Pancreas (tissue), 10 donors: ENCODE results near the gene CALR3. TPM values are rescaled to one million over a fixed set of nuclear protein-coding genes. Genes with fewer than 3 reads are reported as not detected.
"Not testable (repeated sequence)": the region's sequence is repeated elsewhere in the genome, so short reads cannot be mapped to it uniquely, and the experiment has no call there.

Source experiments
- ATAC-seq, 4 donors: fragments of 200-7000 bp; cut with Tn5 transposase; one replicate each; pipeline versions ENCODE4 v1.8.0 to v1.9.1; 2020; ENCODE audit warnings: mild to moderate bottlenecking in 4 of 4, moderate library complexity in 4 of 4
- DNase-seq, 6 donors: peaks; one replicate each; pipeline ENCODE4 v3.0.0-alpha.2; 2020
- FAIRE-seq: peaks from 2 replicates; lab custom pipeline; 2012; peaks lifted over from hg19 to GRCh38; lab: Jason Lieb, UNC
- H3K27ac ChIP-seq, 4 donors: fragments of 200-600 bp; sonication (generic); 1 replicate in 3 of 4; 2 replicates in 1 of 4; pipeline versions ENCODE4 v1.5.0 to v1.8.0; 2020
- H3K27me3 ChIP-seq, 4 donors: fragments of 200-600 bp; one replicate each; pipeline ENCODE4 v1.8.0; 2021
- H3K36me3 ChIP-seq, 3 donors: fragments of 200-600 bp; sonication (generic) in 1 of 3; one replicate each; pipeline versions ENCODE4 v1.5.0 to v1.8.0; 2020 to 2021
- H3K4me1 ChIP-seq, 3 donors: fragments of 200-600 bp; one replicate each; pipeline ENCODE4 v1.8.0; 2021
- H3K4me3 ChIP-seq, 4 donors: fragments of 200-600 bp; sonication (generic) in 2 of 4; one replicate each; pipeline versions ENCODE4 v1.5.0 to v1.8.0; 2020 to 2021
- H3K9me3 ChIP-seq, 4 donors: fragments of 200-600 bp; one replicate each; pipeline ENCODE4 v1.8.0; 2021
- CTCF ChIP-seq, 4 donors: fragments of 200-600 bp; sonication (generic) in 3 of 4; IDR thresholded peaks; one replicate each; pipeline versions ENCODE4 v1.5.0 to v1.8.0; 2021; ENCODE audit warnings: antibody characterized with exemption in 4 of 4
- WGBS, 2 donors: extraction: QIAGEN DNeasy Blood & Tissue Kit; methylation state at CpG; one replicate each; pipeline ENCODE4 v1.1.7; 2013; 5-methylcytosine and 5-hydroxymethylcytosine counted together
- intact Hi-C, 3 donors: fragments of 100-400 bp; cut with DNase I; formaldehyde crosslinking; loops; one replicate each; pipeline versions ENCODE4 v1.11.1 to v1.14.2; 2022
- polyA plus RNA-seq, 2 donors: library from polyadenylated mRNA; stranded (reverse); fragments of 200-250 nt; gene quantifications; one replicate each; pipeline ENCODE4 v1.2.3, GENCODE V29; 2013
- total RNA-seq, 6 donors: library from RNA; stranded (reverse); fragmentation: NEBNext Ultra II Directional in 4 of 6; extraction: Animal tissue kit (Norgen Biotek cat#: 25700) in 4 of 6; gene quantifications; one replicate each; pipeline versions ENCODE4 v1.2.1 to v1.2.4, GENCODE V29; 2021 to 2023
- donor health status: healthy with polysubstance abuse.
- donor health status: DM: no; HTN: no; CAD: no; lungs with moderate emphysema.
- donor health status: DM: no; HTN: no; CAD: no.
- donor health status: control.
- donor health status: control.
- donor health status: Bipolar disorder and iron deficiency.
- donor health status: DM: yes; HTN: yes; CAD: no.
- donor health status: DM: no; HTN: no; CAD: no.
- donor health status: DM: no; HTN: no; CAD: no.
- donor health status: DM: yes; HTN: yes; CAD: no.

CALR3 gene
- total and polyA plus RNA-seq, 8 donors: 0.07 TPM; not detected in 7

GRCh38 chr19:16509141-16510061, 13.4 kb upstream of the CALR3 start:
- TF ChIP-seq CTCF (IDR thresholded peaks at IDR 0.05): no peak
- Histone ChIP-seq H3K27ac (no peak overlapping the region), H3K9me3 (no peaks in the 10 kb centered on the region), H3K27me3 (no peaks in the 10 kb centered on the region), H3K36me3 (peaks cover 0 to 17% (median 0%) of the 10 kb centered on the region in 3 donors), H3K4me1 (no peaks in the 10 kb centered on the region), H3K4me3 (no peak overlapping the region)
- FAIRE-seq (no peak), ATAC-seq (no peak), DNase-seq (no peak)
- 85 to 87% methylated on average over 28 of the region's 28 CpGs for WGBS, 2 donors
- intact Hi-C loops: no loop called here

- no peak for TF ChIP-seq CTCF (IDR thresholded peaks at IDR 0.05)
- ATAC-seq (no peak), DNase-seq (no peak), FAIRE-seq (no peak)
- no peak overlapping the region for H3K27ac ChIP-seq
- H3K9me3 ChIP-seq: no peaks in the 10 kb centered on the region
- intact Hi-C loops: no loop called here
- no peaks in the 10 kb centered on the region for H3K4me1 ChIP-seq
- WGBS, 2 donors: 94 to 97% methylated on average over 5 of the region's 5 CpGs
- no peaks in the 10 kb centered on the region for H3K27me3 ChIP-seq
- H3K4me3 ChIP-seq: no peak overlapping the region
- peaks cover 0 to 21% (median 0%) of the 10 kb centered on the region in 3 donors for H3K36me3 ChIP-seq
Measured at GRCh38 chr19:16508546-16508945, 12.6 kb upstream of the CALR3 start.

GRCh38 chr19:16506961-16507360, 11.0 kb upstream of the CALR3 start:
- no peak for TF ChIP-seq CTCF (IDR thresholded peaks at IDR 0.05)
- Histone ChIP-seq H3K27me3 (no peaks in the 10 kb centered on the region), H3K4me1 (no peaks in the 10 kb centered on the region), H3K27ac (no peak overlapping the region), H3K4me3 (no peak overlapping the region), H3K9me3 (no peaks in the 10 kb centered on the region), H3K36me3 (peaks cover 0 to 12% (median 0%) of the 10 kb centered on the region in 3 donors)
- FAIRE-seq (no peak), ATAC-seq (no peak), DNase-seq (no peak)
- intact Hi-C loops: no loop called here
- WGBS, 2 donors: 84 to 91% methylated on average over 6 of the region's 6 CpGs

- H3K9me3 ChIP-seq, H3K4me3 ChIP-seq, DNase-seq, intact Hi-C loops, FAIRE-seq, H3K27me3 ChIP-seq, ATAC-seq, H3K27ac ChIP-seq, H3K4me1 ChIP-seq: not testable (repeated sequence)
- 91 to 95% methylated on average over 11 of the region's 11 CpGs for WGBS, 2 donors
- peaks cover 0 to 12% (median 0%) of the 10 kb centered on the region in 3 donors for H3K36me3 ChIP-seq
Measured at GRCh38 chr19:16506161-16506560, 10.2 kb upstream of the CALR3 start.

- WGBS, 2 donors: 85 to 94% methylated on average over 3 of the region's 3 CpGs
- no peak for ATAC-seq
- intact Hi-C loops: no loop called here
Measured at GRCh38 chr19:16504271-16504670, 8.3 kb upstream of the CALR3 start.

More at GRCh38 chr19:16504271-16504670, 8.3 kb upstream of the CALR3 start:
- H3K36me3 ChIP-seq: peaks cover 0 to 5% (median 0%) of the 10 kb centered on the region in 3 donors
- no peaks in the 10 kb centered on the region for H3K4me1 ChIP-seq
- no peaks in the 10 kb centered on the region for H3K9me3 ChIP-seq
- FAIRE-seq (no peak), DNase-seq (no peak)
- no peak overlapping the region for H3K27ac ChIP-seq
- TF ChIP-seq CTCF (IDR thresholded peaks at IDR 0.05): no peak
- H3K4me3 ChIP-seq: no peak overlapping the region
- H3K27me3 ChIP-seq: no peaks in the 10 kb centered on the region
